BLaER1 treated with 17β-estradiol and CSF1 and Interleukin-3, amounts not matched to agents 10 nM and 100 nM (cell line): ENCODE results near the gene WNT8B.

Source experiments
- H3K27ac ChIP-seq, 11 experiments: shearing (Covaris generic); formaldehyde crosslinking; 2 replicates each; pipeline ENCODE4 v1.8.1; 2022
- H3K27me3 ChIP-seq, 11 experiments: shearing (Covaris generic); formaldehyde crosslinking; 2 replicates each; pipeline ENCODE4 v1.8.1; 2022
- H3K36me3 ChIP-seq, 11 experiments: shearing (Covaris generic); formaldehyde crosslinking; 2 replicates each; pipeline ENCODE4 v1.8.1; 2022
- H3K4me1 ChIP-seq, 10 experiments: shearing (Covaris generic); formaldehyde crosslinking; 2 replicates each; pipeline ENCODE4 v1.8.1; 2022
- H3K4me2 ChIP-seq, 11 experiments: shearing (Covaris generic); formaldehyde crosslinking; 2 replicates each; pipeline ENCODE4 v1.8.1; 2022
- H3K4me3 ChIP-seq, 10 experiments: shearing (Covaris generic); formaldehyde crosslinking; 2 replicates each; pipeline ENCODE4 v1.8.1; 2022
- H3K9ac ChIP-seq, 11 experiments: shearing (Covaris generic); formaldehyde crosslinking; 2 replicates each; pipeline ENCODE4 v1.8.1; 2022
- H3K9me3 ChIP-seq, 11 experiments: shearing (Covaris generic); formaldehyde crosslinking; replicated peaks in 1 of 11; 2 replicates each; pipeline ENCODE4 v1.8.1; 2022
- H4K20me1 ChIP-seq, 11 experiments: shearing (Covaris generic); formaldehyde crosslinking; 2 replicates each; pipeline ENCODE4 v1.8.1; 2022
- Cebpa-rat ChIP-seq, 11 experiments: shearing (Covaris generic); IDR thresholded peaks; 2 replicates each; pipeline ENCODE4 v1.8.1; 2022

Gene WNT8B

GRCh38 chr10:100507357-100507732 is 44.5 kb downstream of the WNT8B start:
- Histone ChIP-seq H4K20me1 (peaks cover 0 to 18% (median 0%) of the 10 kb centered on the region in 11 experiments; a peak in 2 of 22 replicates), H3K27ac (no peak overlapping the region), H3K9me3 (no peaks in the 10 kb centered on the region), H3K4me1 (peaks cover 0 to 13% (median 11%) of the 10 kb centered on the region in 10 experiments; a peak in 16 of 20 replicates), H3K36me3 (peaks cover 54 to 91% (median 79%) of the 10 kb centered on the region in 11 experiments), H3K27me3 (no peaks in the 10 kb centered on the region), H3K4me3 (no peak overlapping the region), H3K9ac (no peak overlapping the region), H3K4me2 (no peak overlapping the region)
- TF ChIP-seq Cebpa-rat (IDR thresholded peaks at IDR 0.05): no peak

- Histone ChIP-seq H3K36me3 (peaks cover 50 to 91% (median 72%) of the 10 kb centered on the region in 11 experiments), H4K20me1 (peaks cover 0 to 18% (median 0%) of the 10 kb centered on the region in 11 experiments; a peak in 2 of 22 replicates), H3K4me1 (peaks cover 0 to 13% (median 11%) of the 10 kb centered on the region in 10 experiments; a peak in 16 of 20 replicates), H3K27me3 (no peaks in the 10 kb centered on the region), H3K9me3 (no peaks in the 10 kb centered on the region), H3K9ac (no peak overlapping the region), H3K4me2 (no peak overlapping the region), H3K27ac (no peak overlapping the region), H3K4me3 (no peak overlapping the region)
- TF ChIP-seq Cebpa-rat (IDR thresholded peaks at IDR 0.05): no peak
Observed at GRCh38 chr10:100508266-100508665, 45.5 kb downstream of the WNT8B start.

- no peak overlapping the region for H3K4me2 ChIP-seq
- peaks cover 0 to 18% (median 0%) of the 10 kb centered on the region in 11 experiments; a peak in 2 of 22 replicates for H4K20me1 ChIP-seq
- H3K9ac ChIP-seq: 0 out of 22 replicates have a peak overlapping the region, but pooled peaks of 1 of the 11 experiments have one; percentile 15
- peaks cover 51 to 91% (median 68%) of the 10 kb centered on the region in 11 experiments for H3K36me3 ChIP-seq
- H3K4me3 ChIP-seq: no peak overlapping the region
- peaks cover 0 to 13% (median 11%) of the 10 kb centered on the region in 10 experiments; a peak in 16 of 20 replicates for H3K4me1 ChIP-seq
- no peak for TF ChIP-seq Cebpa-rat (IDR thresholded peaks at IDR 0.05)
- no peak overlapping the region for H3K27ac ChIP-seq
- no peaks in the 10 kb centered on the region for H3K27me3 ChIP-seq
- H3K9me3 ChIP-seq: no peaks in the 10 kb centered on the region
Observed at GRCh38 chr10:100508691-100509150, 45.9 kb downstream of the WNT8B start.

- Histone ChIP-seq H4K20me1 (peaks cover 0 to 18% (median 0%) of the 10 kb centered on the region in 11 experiments; a peak in 2 of 22 replicates), H3K4me1 (peaks cover 0 to 13% (median 11%) of the 10 kb centered on the region in 10 experiments; a peak in 16 of 20 replicates), H3K4me3 (no peak overlapping the region), H3K27ac (no peak overlapping the region), H3K9me3 (no peaks in the 10 kb centered on the region), H3K36me3 (peaks cover 49 to 91% (median 63%) of the 10 kb centered on the region in 11 experiments), H3K9ac (0 out of 22 replicates have a peak overlapping the region, but pooled peaks of 2 of the 11 experiments have one; percentile 15 to 18), H3K4me2 (no peak overlapping the region), H3K27me3 (no peaks in the 10 kb centered on the region)
- no peak for TF ChIP-seq Cebpa-rat (IDR thresholded peaks at IDR 0.05)
Observed at GRCh38 chr10:100509241-100509840, 46.5 kb downstream of the WNT8B start.

- no peak overlapping the region for H3K4me3 ChIP-seq
- H3K9me3 ChIP-seq: no peaks in the 10 kb centered on the region
- peak overlapping the region in 8 of 11 experiments; percentile 1 to 48 (median 40); a peak in 12 of 22 replicates for H3K4me2 ChIP-seq
- peaks cover 39 to 91% (median 61%) of the 10 kb centered on the region in 11 experiments for H3K36me3 ChIP-seq
- H3K27me3 ChIP-seq: no peaks in the 10 kb centered on the region
- no peak for TF ChIP-seq Cebpa-rat (IDR thresholded peaks at IDR 0.05)
- no peak overlapping the region for H3K27ac ChIP-seq
- H3K4me1 ChIP-seq: peaks cover 0 to 13% (median 11%) of the 10 kb centered on the region in 10 experiments; a peak in 16 of 20 replicates
- peak overlapping the region in 1 of 11 experiments; percentile 36; a peak in 1 of 22 replicates for H3K9ac ChIP-seq
- peaks cover 0 to 18% (median 0%) of the 10 kb centered on the region in 11 experiments; a peak in 2 of 22 replicates for H4K20me1 ChIP-seq
Observed at GRCh38 chr10:100510533-100511308, 47.9 kb downstream of the WNT8B start.

- H3K9ac ChIP-seq: no peak overlapping the region
- no peaks in the 10 kb centered on the region for H3K27me3 ChIP-seq
- H4K20me1 ChIP-seq: peaks cover 0 to 18% (median 0%) of the 10 kb centered on the region in 11 experiments; a peak in 8 of 22 replicates
- no peaks in the 10 kb centered on the region for H3K9me3 ChIP-seq
- peaks cover 18 to 80% (median 54%) of the 10 kb centered on the region in 11 experiments; a peak in 20 of 22 replicates for H3K36me3 ChIP-seq
- no peak overlapping the region for H3K27ac ChIP-seq
- H3K4me2 ChIP-seq: no peak overlapping the region
- no peak for TF ChIP-seq Cebpa-rat (IDR thresholded peaks at IDR 0.05)
- H3K4me3 ChIP-seq: no peak overlapping the region
- peaks cover 0 to 10% (median 9%) of the 10 kb centered on the region in 10 experiments; a peak in 16 of 20 replicates for H3K4me1 ChIP-seq
Observed at GRCh38 chr10:100515612-100516011, 52.8 kb downstream of the WNT8B start.

GRCh38 chr10:100516847-100517246 is 54.0 kb downstream of the WNT8B start:
- H3K9ac ChIP-seq: no peak overlapping the region
- H3K4me3 ChIP-seq: no peak overlapping the region
- H3K27me3 ChIP-seq: no peaks in the 10 kb centered on the region
- no peaks in the 10 kb centered on the region for H3K9me3 ChIP-seq
- H3K27ac ChIP-seq: no peak overlapping the region
- H4K20me1 ChIP-seq: peaks cover 0 to 15% (median 0%) of the 10 kb centered on the region in 11 experiments; a peak in 9 of 22 replicates
- no peak overlapping the region for H3K4me2 ChIP-seq
- H3K4me1 ChIP-seq: no peaks in the 10 kb centered on the region
- TF ChIP-seq Cebpa-rat (IDR thresholded peaks at IDR 0.05): no peak
- peaks cover 17 to 81% (median 55%) of the 10 kb centered on the region in 11 experiments; a peak in 20 of 22 replicates for H3K36me3 ChIP-seq

GRCh38 chr10:100518761-100519241 is 56.0 kb downstream of the WNT8B start:
- H3K36me3 ChIP-seq: peaks cover 21 to 81% (median 59%) of the 10 kb centered on the region in 11 experiments
- no peaks in the 10 kb centered on the region for H3K27me3 ChIP-seq
- no peaks in the 10 kb centered on the region for H3K9me3 ChIP-seq
- H3K4me1 ChIP-seq: no peaks in the 10 kb centered on the region
- no peak overlapping the region for H3K27ac ChIP-seq
- H3K9ac ChIP-seq: no peak overlapping the region
- no peak overlapping the region for H3K4me3 ChIP-seq
- no peak for TF ChIP-seq Cebpa-rat (IDR thresholded peaks at IDR 0.05)
- H4K20me1 ChIP-seq: peaks cover 0 to 26% (median 11%) of the 10 kb centered on the region in 11 experiments; a peak in 13 of 22 replicates
- no peak overlapping the region for H3K4me2 ChIP-seq
